K562 (cell line): ENCODE results near the gene PCDHA11. TPM values are rescaled to one million over a fixed set of nuclear protein-coding genes. Genes with fewer than 3 reads are reported as not detected.

Source experiments
- ATAC-seq: fragments of 200-7000 bp; cut with Tn5 transposase; 3 replicates; pipeline ENCODE4 v1.9.1; 2020; ENCODE audit warnings: moderate library complexity
- BruUV-seq: library from RNA; stranded (reverse); fragments of 400-500 nt; replicated peaks from 2 replicates; lab custom pipeline; 2021; lab: Mats Ljungman, UMichigan
- CTCF ChIA-PET: fragments of 300-600 bp; formaldehyde crosslinking; extraction: SDS; loops from one replicate; lab custom pipeline; 2021; ENCODE audit warnings: low intra/inter-chr PET ratio; lab: Yijun Ruan, JAX
- POLR2A ChIA-PET: fragments of 300-600, 350-650 bp; sonication (Branson Sonifier 250); formaldehyde crosslinking; extraction: SDS; loops from one replicate; lab custom pipeline; 2021; ENCODE audit warnings: antibody characterized with exemption, inconsistent platforms; lab: Yijun Ruan, JAX
- DNase-seq, 4 experiments: peaks; one replicate each; pipeline versions ENCODE4 v3.0.0 to v3.0.0-alpha.2; 2011 to 2018; ENCODE audit warnings: low spot score in 3 of 4, mixed read lengths in 3 of 4; ENCODE audit errors: extremely low read depth in 1 of 4
- FAIRE-seq: peaks from 2 replicates; lab custom pipeline; 2011; peaks lifted over from hg19 to GRCh38; lab: Jason Lieb, UNC
- H2AFZ ChIP-seq: 2 replicates; pipeline ENCODE4 v1.6.0; 2011; ENCODE audit warnings: low read depth, low read length, control low read depth, inconsistent platforms
- H3K27ac ChIP-seq: fragments of 200-600 bp; 3 replicates; pipeline ENCODE4 v1.8.0; 2011; ENCODE audit warnings: low read depth, mild to moderate bottlenecking, control low read depth, inconsistent platforms, low read length, moderate library complexity, mixed read lengths; ENCODE audit errors: extremely low read depth
- H3K27me3 ChIP-seq, 2 experiments: fragments of 300-600 bp in 1 of 2; 2 replicates in 1 of 2; 3 replicates in 1 of 2; pipeline versions ENCODE4 v1.6.0 to v1.8.0; 2011; ENCODE audit warnings: inconsistent platforms in 2 of 2, low read length in 2 of 2, mild to moderate bottlenecking in 1 of 2, mixed read lengths in 1 of 2, moderate library complexity in 1 of 2; ENCODE audit not compliant: control insufficient read depth in 2 of 2, insufficient read depth in 2 of 2
- H3K36me3 ChIP-seq: fragments of 300-600 bp; 3 replicates; pipeline ENCODE4 v1.8.0; 2011; ENCODE audit warnings: mild to moderate bottlenecking, low read length, inconsistent platforms; ENCODE audit not compliant: control insufficient read depth, insufficient read depth
- H3K4me1 ChIP-seq, 2 experiments: fragments of 200-600 bp in 1 of 2; replicated peaks in 1 of 2; 2 replicates in 1 of 2; 3 replicates in 1 of 2; pipeline versions ENCODE4 v1.5.1 to v1.8.0; 2011; ENCODE audit warnings: inconsistent platforms in 2 of 2, low read length in 2 of 2, mild to moderate bottlenecking in 1 of 2, mixed read lengths in 1 of 2, moderate library complexity in 1 of 2; ENCODE audit not compliant: control insufficient read depth in 2 of 2, insufficient read depth in 2 of 2
- H3K4me2 ChIP-seq: 2 replicates; pipeline ENCODE4 v1.6.1; 2011; ENCODE audit warnings: low read length, control low read depth, inconsistent platforms, mixed read lengths; ENCODE audit not compliant: insufficient read depth
- H3K4me3 ChIP-seq: fragments of 200-600 bp; sonication (generic), shearing (Covaris generic); 2 replicates; pipeline ENCODE4 v1.5.1; 2016; ENCODE audit warnings: control low read depth, inconsistent platforms
- H3K79me2 ChIP-seq: fragments of 200-600 bp; 3 replicates; pipeline ENCODE4 v1.8.0; 2011; ENCODE audit warnings: low read length, inconsistent platforms; ENCODE audit not compliant: control insufficient read depth, insufficient read depth
- H3K9ac ChIP-seq, 2 experiments: 2 replicates each; pipeline versions ENCODE4 v1.6.0 to v1.6.1; 2011; ENCODE audit warnings: low read depth in 2 of 2, low read length in 2 of 2, control low read depth in 1 of 2, inconsistent platforms in 1 of 2, mild to moderate bottlenecking in 1 of 2, mixed read lengths in 1 of 2; ENCODE audit not compliant: insufficient read depth in 1 of 2
- H3K9me1 ChIP-seq: one replicate; pipeline ENCODE4 v1.6.0; 2011; ENCODE audit warnings: inconsistent platforms, mild to moderate bottlenecking, low read length, moderate library complexity; ENCODE audit not compliant: control insufficient read depth, insufficient read depth
- H3K9me3 ChIP-seq: replicated peaks from 2 replicates; pipeline ENCODE4 v1.5.1; 2011; ENCODE audit warnings: low read depth, low read length, inconsistent platforms; ENCODE audit not compliant: control insufficient read depth, insufficient read depth
- H4K20me1 ChIP-seq: replicated peaks from 2 replicates; pipeline ENCODE4 v1.6.1; 2011; ENCODE audit warnings: low read length, inconsistent platforms, mixed read lengths; ENCODE audit not compliant: control insufficient read depth, insufficient read depth
- ARNT ChIP-seq, 2 experiments: fragments of 450-650 bp; IDR thresholded peaks; 2 replicates each; pipeline ENCODE4 v1.6.1; 2016; ENCODE audit warnings: mild to moderate bottlenecking in 1 of 2
- CHD4 ChIP-seq: fragments of 200-600 bp; sonication (generic); IDR thresholded peaks from 3 replicates; pipeline ENCODE4 v1.6.1; 2012; ENCODE audit warnings: low read depth, mild to moderate bottlenecking, mixed read lengths, low read length, inconsistent platforms; ENCODE audit not compliant: insufficient read depth, insufficient replicate concordance, poor library complexity, severe bottlenecking
- DPF2 ChIP-seq: fragments of 450-650 bp; IDR thresholded peaks from 2 replicates; pipeline ENCODE4 v1.6.1; 2016
- FOXM1 ChIP-seq, 2 experiments: fragments of 450-650 bp in 1 of 2; sonication (generic) in 1 of 2; formaldehyde crosslinking in 1 of 2; IDR thresholded peaks; 2 replicates each; pipeline versions ENCODE4 v1.6.1 to v1.9.0; 2017 to 2022; ENCODE audit warnings: low read depth in 2 of 2, mild to moderate bottlenecking in 2 of 2, missing genetic modification reagents in 1 of 2, moderate library complexity in 1 of 2
- NFE2L1 ChIP-seq: fragments of 450-650 bp; IDR thresholded peaks from 2 replicates; pipeline ENCODE4 v1.6.1; 2016; ENCODE audit warnings: missing genetic modification characterization, low read depth, mild to moderate bottlenecking, missing compliant biosample characterization, moderate library complexity, borderline replicate concordance
- NR3C1 ChIP-seq: sonication (generic); formaldehyde crosslinking; IDR thresholded peaks from 2 replicates; pipeline ENCODE4 v1.8.1; 2022; ENCODE audit warnings: missing genetic modification reagents
- POLR2A ChIP-seq: fragments of 450-650 bp; conservative IDR thresholded peaks from 2 replicates; pipeline ENCODE4 v1.6.1; 2016
- RBM15 ChIP-seq: fragments of 200-400 bp; formaldehyde crosslinking; IDR thresholded peaks from 2 replicates; pipeline ENCODE4 v1.6.1; 2018; ENCODE audit warnings: mild to moderate bottlenecking, low read length, moderate library complexity; ENCODE audit not compliant: insufficient read depth
- RCOR1 ChIP-seq, 2 experiments: IDR thresholded peaks; 2 replicates each; pipeline ENCODE4 v1.6.1; 2012; ENCODE audit warnings: low read depth in 2 of 2, low read length in 2 of 2, borderline replicate concordance in 1 of 2, improper control_type of control experiment in 1 of 2
- TAF7 ChIP-seq: fragments of 450-650 bp; IDR thresholded peaks from 2 replicates; pipeline ENCODE4 v1.6.1; 2016; ENCODE audit warnings: missing genetic modification characterization, missing compliant biosample characterization
- TEAD2 ChIP-seq: fragments of 450-650 bp; IDR thresholded peaks from 2 replicates; pipeline ENCODE4 v1.6.1; 2016; ENCODE audit warnings: missing genetic modification characterization, control low read depth, missing compliant biosample characterization
- ZNF583 ChIP-seq: fragments of 250-450 bp; sonication (Bioruptor Pico); IDR thresholded peaks from 2 replicates; pipeline ENCODE4 v1.4.0; 2020
- WGBS: fragments of 100-300 bp; shearing (Covaris generic); methylation state at CpG from one replicate; pipeline ENCODE4 v1.1.6; 2016; ENCODE audit warnings: low coverage, mixed read lengths; ENCODE audit not compliant: insufficient coverage; ENCODE audit errors: missing lambda C conversion rate; 5-methylcytosine and 5-hydroxymethylcytosine counted together
- in situ Hi-C: fragments of 300-500 bp; cut with MboI; formaldehyde crosslinking; loops from 4 replicates; pipeline ENCODE4 v1.15.0; 2018; ENCODE audit warnings: inconsistent platforms, mixed read lengths
- intact Hi-C: fragments of 100-400 bp; cut with micrococcal nuclease; formaldehyde crosslinking; loops from 2 replicates; pipeline ENCODE4 v1.14.2; 2022
- polyA plus RNA-seq, 8 experiments: library from polyadenylated mRNA; depleted of rRNA in 4 of 8; stranded (reverse) in 5 of 8; unstranded in 3 of 8; fragments of >200 nt; fragmentation: Nextera tagmentation in 2 of 8; fragmentation: Illumina TruSeq in 1 of 8; extraction: Ambion mirVana in 2 of 8; extraction: Trizol in 1 of 8; gene quantifications; 2 replicates each; pipeline versions ENCODE4 v1.2.1 to v1.2.3, GENCODE V29; 2011 to 2014; ENCODE audit warnings: inconsistent platforms in 1 of 8, missing spikeins in 1 of 8
- total RNA-seq, 7 experiments: library from RNA; depleted of rRNA in 6 of 7; stranded (reverse); fragments of >200 nt in 6 of 7; fragmentation: Illumina TruSeq in 2 of 7; extraction: Trizol in 2 of 7; gene quantifications; 2 replicates each; pipeline versions ENCODE4 v1.2.1 to v1.2.3, GENCODE V29; 2011 to 2021; ENCODE audit warnings: low replicate concordance in 1 of 7

Gene PCDHA11
- total and polyA plus RNA-seq, 9 of the 15 experiments (the other 6 are each of a cell fraction or from before 2014, with no cell fraction given) = not detected

DNA sequence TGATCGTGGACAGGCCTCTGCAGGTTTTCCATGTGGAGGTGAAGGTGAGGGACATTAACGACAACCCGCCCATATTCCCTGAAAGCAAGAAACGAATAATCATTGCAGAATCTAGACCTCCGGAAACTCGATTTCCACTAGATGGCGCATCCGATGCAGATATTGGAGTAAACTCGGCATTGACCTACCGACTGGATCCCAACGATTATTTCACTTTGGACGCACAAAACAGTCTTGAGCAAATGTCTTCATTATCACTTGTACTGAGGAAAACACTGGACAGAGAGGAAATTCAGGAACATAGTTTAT is 13.8 kb downstream of the PCDHA11 start (continued):
- TF ChIP-seq TEAD2 (tag) = no peak

- no peaks in the 10 kb centered on the region for H3K27me3 ChIP-seq
- in situ Hi-C loops = no loop called here
- TF ChIP-seq DPF2 (no peak), POLR2A (no peak), CHD4 (no peak)
- TF ChIP-seq, all 486 proteins: peak for 0
- Histone ChIP-seq H3K9ac (no peak overlapping the region), H3K36me3 (no peaks in the 10 kb centered on the region), H4K20me1 (no peaks in the 10 kb centered on the region), H3K79me2 (no peaks in the 10 kb centered on the region), H3K27ac (no peak overlapping the region), H3K9me1 (no peaks in the 10 kb centered on the region), H3K4me1 (no peaks in the 10 kb centered on the region; a peak in 1 of 5 replicates), H3K9me3 (0 out of 2 replicates have a peak, but pooled peaks cover 2% of the 10 kb centered on the region), H3K4me2 (no peak overlapping the region), H3K4me3 (no peak overlapping the region), H2AFZ (no peak overlapping the region)
- DNase-seq = no peak
- intact Hi-C loops = no loop called here
- ATAC-seq = no peak
- CTCF ChIA-PET = no interaction called here
- FAIRE-seq = no peak
- 31% methylated on average over 31 of the region's 41 CpGs for WGBS
- BruUV-seq = no TSS peak
- POLR2A ChIA-PET = no interaction called here
Measured at GRCh38 chr5:140883373-140883772, 14.6 kb downstream of the PCDHA11 start.

GRCh38 chr5:140883927-140884697 is 15.4 kb downstream of the PCDHA11 start:
- POLR2A ChIA-PET = no interaction called here
- 27% methylated on average over 66 of the region's 79 CpGs for WGBS
- Histone ChIP-seq H3K27ac (no peak overlapping the region), H3K79me2 (no peaks in the 10 kb centered on the region), H3K4me2 (no peak overlapping the region), H3K9ac (no peak overlapping the region), H3K27me3 (no peaks in the 10 kb centered on the region), H3K36me3 (no peaks in the 10 kb centered on the region), H3K9me3 (0 out of 2 replicates have a peak, but pooled peaks cover 2% of the 10 kb centered on the region), H4K20me1 (no peaks in the 10 kb centered on the region), H3K9me1 (no peaks in the 10 kb centered on the region), H3K4me3 (no peak overlapping the region), H2AFZ (no peak overlapping the region), H3K4me1 (no peaks in the 10 kb centered on the region; a peak in 1 of 5 replicates)
- no peak for DNase-seq
- intact Hi-C loops (no loop called here), in situ Hi-C loops (no loop called here)
- CTCF ChIA-PET = no interaction called here
- no TSS peak for BruUV-seq
- no peak for ATAC-seq
- TF ChIP-seq ARNT (IDR thresholded peaks at IDR 0.05) (no peak), RBM15 (no peak), ZNF583 (CRISPR knock-in tag) (no peak), NR3C1 (no peak), FOXM1 (IDR thresholded peaks at IDR 0.05; ENCODE audit: low read depth) (no peak), FOXM1 (CRISPR knock-in tag; IDR thresholded peaks at IDR 0.05; ENCODE audit: low read depth) (no peak), NFE2L1 (no peak), RCOR1 (IDR thresholded peaks at IDR 0.05; ENCODE audit: borderline replicate concordance in 1 of 2, low read depth in 2 of 2, low read length in 2 of 2) (no peak), TAF7 (no peak)
- FAIRE-seq = no peak
